Upper lobe of left lung (tissue), 4 donors: Measurements from ENCODE around the gene CDRT15.

Experiments used
- CTCF ChIP-seq, 6 experiments: fragments of 450-650 bp in 4 of 6; fragments of 200-600 bp in 2 of 6; sonication (generic) in 2 of 6; IDR thresholded peaks; one replicate each; pipeline ENCODE4 v1.5.1; 2016 to 2019; ENCODE audit warnings: antibody characterized with exemption in 6 of 6
- EP300 ChIP-seq, 4 donors: sonication (generic); formaldehyde crosslinking; IDR thresholded peaks; one replicate each; pipeline ENCODE4 v1.5.1; 2017; ENCODE audit warnings: antibody characterized with exemption in 4 of 4, control low read depth in 2 of 4
- POLR2A ChIP-seq, 4 donors: fragments of 450-650 bp; IDR thresholded peaks; one replicate each; pipeline ENCODE4 v1.5.1; 2016 to 2017; ENCODE audit warnings: antibody characterized with exemption in 4 of 4, mild to moderate bottlenecking in 2 of 4
- POLR2AphosphoS5 ChIP-seq, 2 donors: sonication (generic); formaldehyde crosslinking; IDR thresholded peaks; one replicate each; pipeline ENCODE4 v1.5.1; 2017; ENCODE audit warnings: antibody characterized with exemption in 2 of 2

DNA sequence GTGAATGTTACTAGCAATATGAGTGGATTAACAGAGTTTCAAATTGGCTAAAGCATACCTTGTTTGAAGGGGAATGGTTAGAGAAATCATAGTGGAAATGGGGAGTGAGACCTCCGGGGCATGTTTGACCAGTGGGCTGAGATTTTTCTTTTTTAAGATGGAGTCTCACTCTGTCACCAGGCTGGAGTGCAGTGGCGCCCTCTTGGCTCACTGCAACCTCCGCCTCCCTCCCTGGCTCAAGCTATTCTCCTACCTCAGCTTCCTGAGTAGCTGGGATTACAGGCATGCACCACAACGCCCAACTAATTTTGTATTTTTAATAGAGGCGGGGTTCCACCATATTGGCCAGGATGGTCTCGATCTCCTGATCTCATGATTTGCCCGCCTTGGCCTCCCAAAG is 9.6 kb downstream of the CDRT15 start:
- TF ChIP-seq CTCF (IDR thresholded peaks at IDR 0.05), result no peak
- TF ChIP-seq POLR2AphosphoS5 (IDR thresholded peaks at IDR 0.05), result no peak
- no peak for TF ChIP-seq EP300 (IDR thresholded peaks at IDR 0.05)
- TF ChIP-seq POLR2A (IDR thresholded peaks at IDR 0.05), result no peak
